OCI-LY3 (cell line): ENCODE data around the gene IQGAP2.

ENCODE experiments used
- H2AFZ ChIP-seq: fragments of 200-600, 300-600 bp; shearing (Covaris generic); 2 replicates; pipeline ENCODE4 v1.6.0; 2014; ENCODE audit warnings: antibody characterized with exemption, low read depth, low read length
- H3K27ac ChIP-seq: fragments of 200-600, 300-600 bp; sonication (generic); 2 replicates; pipeline ENCODE4 v1.5.1; 2014; ENCODE audit warnings: mild to moderate bottlenecking, low read length, moderate library complexity, mixed read lengths
- H3K27me3 ChIP-seq: fragments of 200-600, 300-600 bp; sonication (generic); 2 replicates; pipeline ENCODE4 v1.6.1; 2014; ENCODE audit warnings: low read depth, low read length, mixed read lengths
- H3K36me3 ChIP-seq: fragments of 200-600, 300-600 bp; sonication (generic); replicated peaks from 2 replicates; pipeline ENCODE3; 2014; ENCODE audit warnings: low read depth, low read length, mixed read lengths
- H3K4me1 ChIP-seq: fragments of 300-600, 200-600 bp; sonication (generic); 2 replicates; pipeline ENCODE4 v1.6.1; 2014; ENCODE audit warnings: low read length, mixed read lengths
- H3K4me2 ChIP-seq: fragments of 200-600, 300-600 bp; sonication (generic); 2 replicates; pipeline ENCODE4 v1.6.1; 2014; ENCODE audit warnings: low read length, mixed read lengths
- H3K4me3 ChIP-seq: fragments of 300-600, 200-600 bp; sonication (generic); 2 replicates; pipeline ENCODE4 v1.5.1; 2014; ENCODE audit warnings: antibody characterized with exemption, mild to moderate bottlenecking, low read length, moderate library complexity
- H3K79me2 ChIP-seq: fragments of 300-600, 200-600 bp; shearing (Covaris generic); 2 replicates; pipeline ENCODE4 v1.6.1; 2014; ENCODE audit warnings: mild to moderate bottlenecking, low read length, mixed read lengths
- H3K9ac ChIP-seq: fragments of 300-600, 200-600 bp; shearing (Covaris generic); 2 replicates; pipeline ENCODE4 v1.6.0; 2014; ENCODE audit warnings: mild to moderate bottlenecking, low read length, moderate library complexity
- H3K9me3 ChIP-seq: fragments of 200-600, 300-600 bp; shearing (Covaris generic); 2 replicates; pipeline ENCODE4 v1.6.1; 2014; ENCODE audit warnings: low read length, mixed read lengths; ENCODE audit not compliant: insufficient read depth
- H4K20me1 ChIP-seq: fragments of 200-600, 300-600 bp; sonication (generic); 2 replicates; pipeline ENCODE4 v1.6.1; 2016; ENCODE audit warnings: low read length, mixed read lengths; ENCODE audit not compliant: insufficient read depth
- CTCF ChIP-seq: fragments of 200-600, 300-600 bp; sonication (generic); IDR thresholded peaks from 2 replicates; pipeline ENCODE4 v1.5.1; 2014; ENCODE audit warnings: antibody characterized with exemption, low read length, low read depth
- EZH2phosphoT487 ChIP-seq: fragments of 200-600 bp; shearing (Covaris generic); IDR thresholded peaks from 2 replicates; pipeline ENCODE4 v1.6.1; 2018; ENCODE audit warnings: antibody characterized with exemption, mixed run types, low read depth

The IQGAP2 gene

GRCh38 chr5:76469656-76470290, 66.7 kb downstream of the IQGAP2 start:
- H2AFZ ChIP-seq: no peak overlapping the region
- no peak overlapping the region for H3K4me2 ChIP-seq
- H3K27me3 ChIP-seq: no peaks in the 10 kb centered on the region
- H3K9ac ChIP-seq: no peak overlapping the region
- H3K4me3 ChIP-seq: no peak overlapping the region
- no peak overlapping the region for H3K27ac ChIP-seq
- no peaks in the 10 kb centered on the region for H4K20me1 ChIP-seq
- no peaks in the 10 kb centered on the region for H3K79me2 ChIP-seq
- no peak for TF ChIP-seq CTCF
- TF ChIP-seq EZH2phosphoT487: no peak
- no peaks in the 10 kb centered on the region for H3K4me1 ChIP-seq
- no peaks in the 10 kb centered on the region for H3K36me3 ChIP-seq
- no peaks in the 10 kb centered on the region for H3K9me3 ChIP-seq

DNA sequence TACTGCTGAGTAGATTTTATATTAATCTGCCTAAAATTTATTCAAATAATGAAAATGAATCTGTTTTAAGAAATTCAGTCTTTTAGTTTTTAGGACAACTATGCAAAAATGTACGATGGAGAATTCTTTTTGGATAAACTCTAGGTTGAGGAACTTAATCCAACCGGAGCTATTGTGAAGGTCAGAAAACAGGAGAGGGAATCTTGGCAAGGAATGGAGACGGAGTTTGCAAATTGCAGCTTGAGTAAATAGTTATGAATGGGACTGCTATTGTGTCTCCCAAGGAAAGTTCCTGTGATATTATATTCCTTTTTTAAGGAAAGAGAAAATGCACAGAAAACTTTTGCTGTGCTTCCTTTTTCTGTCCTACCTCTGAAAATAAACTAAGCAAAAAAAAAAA, 67.9 kb downstream of the IQGAP2 start:
- Histone ChIP-seq H3K4me3 (no peak overlapping the region), H3K4me1 (no peaks in the 10 kb centered on the region), H3K36me3 (no peaks in the 10 kb centered on the region), H4K20me1 (no peaks in the 10 kb centered on the region), H2AFZ (no peak overlapping the region), H3K27me3 (no peaks in the 10 kb centered on the region), H3K27ac (no peak overlapping the region), H3K9me3 (no peaks in the 10 kb centered on the region), H3K9ac (no peak overlapping the region), H3K79me2 (no peaks in the 10 kb centered on the region), H3K4me2 (no peak overlapping the region)
- TF ChIP-seq CTCF (no peak), EZH2phosphoT487 (no peak)

DNA sequence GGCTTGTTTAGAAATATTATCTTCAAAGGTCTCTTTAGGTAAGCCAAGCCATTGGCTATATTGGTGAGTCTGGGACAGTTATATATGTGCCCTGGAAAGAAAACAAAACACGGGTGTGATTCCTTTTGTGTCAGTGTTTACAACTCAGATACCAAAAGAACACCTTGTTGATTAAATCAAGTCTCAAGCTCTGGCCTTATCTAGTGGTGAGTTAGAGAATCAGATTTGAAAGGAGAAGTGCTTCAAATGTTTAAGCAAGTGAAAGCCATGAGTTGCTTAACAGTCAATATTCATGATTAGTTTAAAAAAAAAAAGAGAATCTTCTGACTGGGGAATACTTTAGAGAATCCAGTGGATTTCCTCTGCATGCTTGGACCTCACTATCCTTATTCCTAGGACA, 68.3 kb downstream of the IQGAP2 start:
- Histone ChIP-seq H3K4me3 (no peak overlapping the region), H3K36me3 (no peaks in the 10 kb centered on the region), H3K9me3 (no peaks in the 10 kb centered on the region), H3K9ac (no peak overlapping the region), H4K20me1 (no peaks in the 10 kb centered on the region), H3K27me3 (no peaks in the 10 kb centered on the region), H3K4me2 (no peak overlapping the region), H3K79me2 (no peaks in the 10 kb centered on the region), H3K27ac (no peak overlapping the region), H3K4me1 (no peaks in the 10 kb centered on the region), H2AFZ (no peak overlapping the region)
- TF ChIP-seq EZH2phosphoT487: no peak
- no peak for TF ChIP-seq CTCF

GRCh38 chr5:76471987-76472334, 68.9 kb downstream of the IQGAP2 start:
- H2AFZ ChIP-seq: no peak overlapping the region
- no peak overlapping the region for H3K4me2 ChIP-seq
- TF ChIP-seq EZH2phosphoT487 (no peak), CTCF (no peak)
- H3K4me3 ChIP-seq: no peak overlapping the region
- H3K27ac ChIP-seq: no peak overlapping the region
- H3K79me2 ChIP-seq: no peaks in the 10 kb centered on the region
- H4K20me1 ChIP-seq: no peaks in the 10 kb centered on the region
- no peaks in the 10 kb centered on the region for H3K9me3 ChIP-seq
- H3K36me3 ChIP-seq: no peaks in the 10 kb centered on the region
- H3K4me1 ChIP-seq: no peaks in the 10 kb centered on the region
- no peak overlapping the region for H3K9ac ChIP-seq
- H3K27me3 ChIP-seq: no peaks in the 10 kb centered on the region
